Loucy (cell line): ENCODE data around the gene IL17A.

ENCODE experiments used
- H2AFZ ChIP-seq: fragments of 200-600 bp; sonication (generic); 2 replicates; pipeline ENCODE4 v1.6.0; 2016; ENCODE audit warnings: antibody characterized with exemption, mild to moderate bottlenecking, low read length, moderate library complexity
- H3F3A ChIP-seq: fragments of 200-600 bp; 2 replicates; pipeline ENCODE4 v1.6.0; 2016; ENCODE audit warnings: antibody characterized with exemption, low read depth, mild to moderate bottlenecking
- H3K27me3 ChIP-seq: fragments of 200-600 bp; sonication (generic); 2 replicates; pipeline ENCODE4 v1.6.1; 2014; ENCODE audit warnings: low read length, mild to moderate bottlenecking; ENCODE audit not compliant: insufficient read depth, poor library complexity, severe bottlenecking
- H3K36me3 ChIP-seq: fragments of 200-600 bp; sonication (generic); 2 replicates; pipeline ENCODE4 v1.6.1; 2016; ENCODE audit warnings: low read length; ENCODE audit not compliant: insufficient read depth
- H3K4me1 ChIP-seq: fragments of 200-600 bp; sonication (generic); 2 replicates; pipeline ENCODE4 v1.5.1; 2014; ENCODE audit warnings: low read length, mild to moderate bottlenecking; ENCODE audit not compliant: insufficient read depth, poor library complexity, severe bottlenecking
- H3K4me2 ChIP-seq: fragments of 200-600 bp; sonication (generic); 2 replicates; pipeline ENCODE4 v1.6.0; 2014; ENCODE audit warnings: antibody characterized with exemption, low read length, low read depth, mild to moderate bottlenecking; ENCODE audit not compliant: poor library complexity, severe bottlenecking
- H3K4me3 ChIP-seq: fragments of 200-600 bp; sonication (generic); 2 replicates; pipeline ENCODE4 v1.5.1; 2014; ENCODE audit warnings: low read length, mild to moderate bottlenecking, mixed read lengths; ENCODE audit not compliant: poor library complexity, severe bottlenecking
- H3K79me2 ChIP-seq: fragments of 200-600 bp; sonication (generic); 2 replicates; pipeline ENCODE4 v1.6.1; 2014; ENCODE audit warnings: low read length; ENCODE audit not compliant: insufficient read depth
- H3K9ac ChIP-seq: fragments of 200-600 bp; sonication (generic); 2 replicates; pipeline ENCODE4 v1.6.0; 2014; ENCODE audit warnings: mild to moderate bottlenecking, low read depth, low read length, moderate library complexity; ENCODE audit not compliant: poor library complexity, severe bottlenecking
- H3K9me2 ChIP-seq: fragments of 200-600 bp; sonication (generic); replicated peaks from 2 replicates; pipeline ENCODE4 v1.6.1; 2016; ENCODE audit warnings: low read depth, low read length, mixed read lengths
- H3K9me3 ChIP-seq: fragments of 200-600 bp; sonication (generic); 2 replicates; pipeline ENCODE4 v1.6.1; 2014; ENCODE audit warnings: mild to moderate bottlenecking, antibody characterized with exemption, low read length, low read depth; ENCODE audit not compliant: insufficient read depth
- H4K20me1 ChIP-seq: fragments of 200-600 bp; sonication (generic); 2 replicates; pipeline ENCODE4 v1.6.0; 2014; ENCODE audit warnings: antibody characterized with exemption, low read length, mild to moderate bottlenecking; ENCODE audit not compliant: insufficient read depth, poor library complexity, severe bottlenecking
- EZH2phosphoT487 ChIP-seq: fragments of 200-600 bp; IDR thresholded peaks from 2 replicates; pipeline ENCODE4 v1.6.1; 2018; ENCODE audit warnings: antibody characterized with exemption, mild to moderate bottlenecking, moderate library complexity, borderline replicate concordance
- TF ChIP-seq, protein P1 (sequence below): fragments of 200-600 bp; sonication (generic); conservative IDR thresholded peaks from 2 replicates; pipeline ENCODE4 v1.5.1; 2014; ENCODE audit warnings: mild to moderate bottlenecking, antibody characterized with exemption, low read length

The IL17A gene

DNA sequence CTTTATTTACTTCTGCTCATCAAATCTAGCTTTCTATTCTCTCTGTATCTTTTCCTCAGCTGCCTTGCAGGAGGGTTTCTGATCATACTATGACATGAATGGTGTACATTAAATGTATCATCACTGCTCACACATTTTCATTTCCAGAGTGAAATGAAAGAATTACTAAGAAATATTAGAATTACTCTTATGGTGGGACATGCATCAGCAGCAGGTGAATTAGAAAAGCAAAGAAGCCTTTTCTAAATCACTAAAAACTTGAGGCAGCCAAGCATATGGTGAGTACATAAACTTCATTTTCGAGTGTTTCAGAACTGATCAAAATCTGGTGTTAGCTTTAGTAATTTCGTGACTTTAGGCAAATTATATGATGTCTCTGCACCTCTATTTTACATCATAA is 23.6 kb downstream of the IL17A start:
- no peaks in the 10 kb centered on the region for H3K36me3 ChIP-seq
- H3K9ac ChIP-seq: no peak overlapping the region
- H2AFZ ChIP-seq: no peak overlapping the region; the same call in 1 of the 2 replicates
- H3K9me3 ChIP-seq: no peaks in the 10 kb centered on the region
- peak overlapping the region; percentile 31 for H3K4me2 ChIP-seq
- no peaks in the 10 kb centered on the region for H3F3A ChIP-seq
- TF ChIP-seq EZH2phosphoT487: no peak
- TF ChIP-seq, protein P1, sequence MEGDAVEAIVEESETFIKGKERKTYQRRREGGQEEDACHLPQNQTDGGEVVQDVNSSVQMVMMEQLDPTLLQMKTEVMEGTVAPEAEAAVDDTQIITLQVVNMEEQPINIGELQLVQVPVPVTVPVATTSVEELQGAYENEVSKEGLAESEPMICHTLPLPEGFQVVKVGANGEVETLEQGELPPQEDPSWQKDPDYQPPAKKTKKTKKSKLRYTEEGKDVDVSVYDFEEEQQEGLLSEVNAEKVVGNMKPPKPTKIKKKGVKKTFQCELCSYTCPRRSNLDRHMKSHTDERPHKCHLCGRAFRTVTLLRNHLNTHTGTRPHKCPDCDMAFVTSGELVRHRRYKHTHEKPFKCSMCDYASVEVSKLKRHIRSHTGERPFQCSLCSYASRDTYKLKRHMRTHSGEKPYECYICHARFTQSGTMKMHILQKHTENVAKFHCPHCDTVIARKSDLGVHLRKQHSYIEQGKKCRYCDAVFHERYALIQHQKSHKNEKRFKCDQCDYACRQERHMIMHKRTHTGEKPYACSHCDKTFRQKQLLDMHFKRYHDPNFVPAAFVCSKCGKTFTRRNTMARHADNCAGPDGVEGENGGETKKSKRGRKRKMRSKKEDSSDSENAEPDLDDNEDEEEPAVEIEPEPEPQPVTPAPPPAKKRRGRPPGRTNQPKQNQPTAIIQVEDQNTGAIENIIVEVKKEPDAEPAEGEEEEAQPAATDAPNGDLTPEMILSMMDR: no peak
- H3K79me2 ChIP-seq: no peaks in the 10 kb centered on the region
- H4K20me1 ChIP-seq: no peaks in the 10 kb centered on the region
- no peaks in the 10 kb centered on the region for H3K27me3 ChIP-seq
- H3K4me1 ChIP-seq: peaks cover 39% of the 10 kb centered on the region
- no peak overlapping the region for H3K4me3 ChIP-seq
- H3K9me2 ChIP-seq: no peaks in the 10 kb centered on the region

DNA sequence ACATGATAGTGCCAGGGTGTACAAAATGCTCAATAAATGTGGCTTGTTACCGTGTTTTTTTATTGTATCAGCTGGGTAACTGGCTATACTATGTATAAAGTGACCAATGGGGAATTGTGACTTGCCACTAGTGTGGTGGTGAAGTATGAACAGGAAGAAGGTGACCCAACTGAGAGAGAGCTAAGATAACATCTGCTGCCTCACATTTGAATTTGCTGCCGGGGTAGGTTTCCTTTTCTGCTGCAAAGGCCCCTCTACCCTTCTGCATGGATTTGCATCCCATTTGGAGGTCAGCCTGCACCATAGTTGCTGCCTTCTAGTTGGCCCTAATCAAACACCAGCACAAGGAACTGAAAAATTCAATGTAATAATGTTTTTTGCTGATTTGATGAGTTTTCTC is 24.1 kb downstream of the IL17A start:
- TF ChIP-seq, protein P1: no peak
- no peak for TF ChIP-seq EZH2phosphoT487
- no peaks in the 10 kb centered on the region for H3K9me3 ChIP-seq
- no peaks in the 10 kb centered on the region for H4K20me1 ChIP-seq
- peak overlapping the region; percentile 31 for H3K4me2 ChIP-seq
- no peak overlapping the region for H3K4me3 ChIP-seq
- peaks cover 43% of the 10 kb centered on the region for H3K4me1 ChIP-seq
- H3K9me2 ChIP-seq: no peaks in the 10 kb centered on the region
- H3K9ac ChIP-seq: no peak overlapping the region
- H3F3A ChIP-seq: no peaks in the 10 kb centered on the region
- no peaks in the 10 kb centered on the region for H3K79me2 ChIP-seq
- H3K27me3 ChIP-seq: no peaks in the 10 kb centered on the region
- H2AFZ ChIP-seq: no peak overlapping the region
- H3K36me3 ChIP-seq: no peaks in the 10 kb centered on the region

GRCh38 chr6:52213127-52213526 is 27.0 kb downstream of the IL17A start:
- TF ChIP-seq EZH2phosphoT487: no peak
- TF ChIP-seq, protein P1: peak; percentile 63
- H3F3A ChIP-seq: no peaks in the 10 kb centered on the region
- no peaks in the 10 kb centered on the region for H3K27me3 ChIP-seq
- no peaks in the 10 kb centered on the region for H3K9me3 ChIP-seq
- H3K79me2 ChIP-seq: no peaks in the 10 kb centered on the region
- no peak overlapping the region for H2AFZ ChIP-seq
- H3K36me3 ChIP-seq: no peaks in the 10 kb centered on the region
- no peak overlapping the region for H3K9ac ChIP-seq
- H3K4me2 ChIP-seq: no peak overlapping the region
- no peaks in the 10 kb centered on the region for H3K9me2 ChIP-seq
- H3K4me3 ChIP-seq: no peak overlapping the region
- peaks cover 60% of the 10 kb centered on the region for H3K4me1 ChIP-seq
- no peaks in the 10 kb centered on the region for H4K20me1 ChIP-seq
